ENCODE measurements around the gene NIN.

Gene NIN

GRCh38 chr14:50733494-50733893, 97.5 kb downstream of the NIN start:
- in situ Hi-C loops (cut with MboI; ENCODE audit: low pct_unique_long_range_greater_than_20kb, low sequenced_read_pairs, unreplicated experiment): no loop called here
- no peak for DNase-seq (ENCODE audit: low spot score)
- TF ChIP-seq CTCF (IDR thresholded peaks at IDR 0.05; ENCODE audit: extremely low read depth, insufficient read depth, missing control alignments): no peak

GRCh38 chr14:50728836-50729235, 102.1 kb downstream of the NIN start:
- TF ChIP-seq CTCF (IDR thresholded peaks at IDR 0.05; ENCODE audit: extremely low read depth, insufficient read depth, missing control alignments): no peak
- DNase-seq (ENCODE audit: low spot score): no peak
- in situ Hi-C loops (cut with MboI; ENCODE audit: low pct_unique_long_range_greater_than_20kb, low sequenced_read_pairs, unreplicated experiment): no loop called here

- in situ Hi-C loops (cut with MboI; ENCODE audit: low pct_unique_long_range_greater_than_20kb, low sequenced_read_pairs, unreplicated experiment): no loop called here
- TF ChIP-seq CTCF (IDR thresholded peaks at IDR 0.05; ENCODE audit: extremely low read depth, insufficient read depth, missing control alignments): no peak
- peak; percentile 28 for DNase-seq (ENCODE audit: low spot score)
These were observed 104.4 kb downstream of the NIN start for GRCh38 chr14:50726372-50727107.

GRCh38 chr14:50725761-50726160, 105.2 kb downstream of the NIN start:
- no peak for DNase-seq (ENCODE audit: low spot score)
- TF ChIP-seq CTCF (IDR thresholded peaks at IDR 0.05; ENCODE audit: extremely low read depth, insufficient read depth, missing control alignments): no peak
- in situ Hi-C loops (cut with MboI; ENCODE audit: low pct_unique_long_range_greater_than_20kb, low sequenced_read_pairs, unreplicated experiment): no loop called here

- no peak for DNase-seq (ENCODE audit: low spot score)
- in situ Hi-C loops (cut with MboI; ENCODE audit: low pct_unique_long_range_greater_than_20kb, low sequenced_read_pairs, unreplicated experiment): loop anchor here (25.0 kb wide), 1 partner anchor 108 kb away; no protein-coding TSS in a partner anchor
- no peak for TF ChIP-seq CTCF (IDR thresholded peaks at IDR 0.05; ENCODE audit: extremely low read depth, insufficient read depth, missing control alignments)
These were observed 110.8 kb downstream of the NIN start for GRCh38 chr14:50719911-50720759.

GRCh38 chr14:50718949-50719348, 112.0 kb downstream of the NIN start:
- TF ChIP-seq CTCF (IDR thresholded peaks at IDR 0.05; ENCODE audit: extremely low read depth, insufficient read depth, missing control alignments): no peak
- DNase-seq (ENCODE audit: low spot score): no peak
- in situ Hi-C loops (cut with MboI; ENCODE audit: low pct_unique_long_range_greater_than_20kb, low sequenced_read_pairs, unreplicated experiment): loop anchor here (25.0 kb wide), 1 partner anchor 107 kb away; no protein-coding TSS in a partner anchor
